A549 (cell line): Measurements from ENCODE around the gene UBE2G2. TPM values are rescaled to one million over a fixed set of nuclear protein-coding genes. Genes with fewer than 3 reads are reported as not detected.

Experiments
- ATAC-seq, 2 experiments: fragments of 200-7000 bp in 1 of 2; fragments of >200 bp in 1 of 2; cut with Nextera tagmentation in 1 of 2; cut with Tn5 transposase in 1 of 2; 3 replicates each; pipeline versions ENCODE4 v1.8.0 to v1.9.1; 2018 to 2020; ENCODE audit warnings: mild to moderate bottlenecking in 1 of 2, moderate library complexity in 1 of 2
- CTCF ChIA-PET: fragments of 300-600 bp; sonication (Branson Sonifier 250); formaldehyde crosslinking; extraction: SDS; loops from one replicate; lab custom pipeline; 2021; ENCODE audit warnings: antibody characterized with exemption, inconsistent platforms; lab: Yijun Ruan, JAX
- POLR2A ChIA-PET: fragments of 350-600 bp; formaldehyde crosslinking; extraction: SDS; loops from one replicate; lab custom pipeline; 2021; ENCODE audit warnings: antibody characterized with exemption, inconsistent platforms; lab: Yijun Ruan, JAX
- DNase-seq, 2 experiments: peaks; one replicate each; pipeline versions ENCODE4 v3.0.0 to v3.0.0-alpha.2; 2011 to 2016; ENCODE audit warnings: low read depth in 1 of 2, low spot score in 1 of 2
- FAIRE-seq: peaks from 2 replicates; lab custom pipeline; 2011; peaks lifted over from hg19 to GRCh38; lab: Jason Lieb, UNC
- H3K27ac ChIP-seq, 2 experiments: fragments of >200 bp; sonication (Bioruptor Twin); formaldehyde crosslinking; 3 replicates each; pipeline ENCODE4 v1.5.1; 2016 to 2017
- H3K4me1 ChIP-seq: fragments of >200 bp; sonication (Bioruptor Twin); formaldehyde crosslinking; 3 replicates; pipeline ENCODE4 v1.6.1; 2016
- H3K4me2 ChIP-seq: fragments of >200 bp; sonication (Bioruptor Twin); formaldehyde crosslinking; 3 replicates; pipeline ENCODE4 v1.6.1; 2016
- H3K4me3 ChIP-seq: fragments of >200 bp; sonication (Bioruptor Twin); formaldehyde crosslinking; 3 replicates; pipeline ENCODE4 v1.5.1; 2016
- H3K9me3 ChIP-seq: fragments of >200 bp; sonication (Bioruptor Twin); formaldehyde crosslinking; 3 replicates; pipeline ENCODE4 v1.6.1; 2016
- BHLHE40 ChIP-seq: IDR thresholded peaks from 2 replicates; pipeline ENCODE4 v1.6.1; 2012; ENCODE audit warnings: low read depth, low read length, inconsistent platforms
- CHD2 ChIP-seq: fragments of 150-350 bp; IDR thresholded peaks from 2 replicates; pipeline ENCODE4 v1.6.1; 2014; ENCODE audit warnings: low read length; ENCODE audit not compliant: partially characterized antibody
- EP300 ChIP-seq, 2 experiments: fragments of >200 bp; sonication (Bioruptor Twin); formaldehyde crosslinking; IDR thresholded peaks; 2 replicates in 1 of 2; 3 replicates in 1 of 2; pipeline ENCODE4 v1.6.1; 2016 to 2017
- FOSL2 ChIP-seq, 2 experiments: fragments of 450-650 bp in 1 of 2; fragments of >200 bp in 1 of 2; sonication (Bioruptor Twin) in 1 of 2; formaldehyde crosslinking; IDR thresholded peaks; 2 replicates each; pipeline versions ENCODE4 v1.5.0 to v1.6.1; 2016 to 2020; ENCODE audit warnings: mild to moderate bottlenecking in 1 of 2, moderate library complexity in 1 of 2
- HDAC2 ChIP-seq: fragments of 200-600 bp; sonication (generic); IDR thresholded peaks from 2 replicates; pipeline ENCODE4 v1.6.1; 2016
- JUN ChIP-seq, 2 experiments: fragments of >200 bp; sonication (Bioruptor Twin); formaldehyde crosslinking; IDR thresholded peaks; 2 replicates in 1 of 2; 3 replicates in 1 of 2; pipeline ENCODE4 v1.6.1; 2016 to 2017
- MAFK ChIP-seq: fragments of 450-650 bp; IDR thresholded peaks from 2 replicates; pipeline ENCODE4 v1.6.1; 2014; ENCODE audit not compliant: partially characterized antibody
- NPAS2 ChIP-seq: fragments of 250-450 bp; sonication (Bioruptor Pico); IDR thresholded peaks from 2 replicates; pipeline ENCODE4 v1.8.0; 2022; ENCODE audit warnings: mild to moderate bottlenecking, moderate library complexity, borderline replicate concordance
- NR3C1 ChIP-seq: fragments of >200 bp; sonication (Bioruptor Twin); formaldehyde crosslinking; IDR thresholded peaks from 3 replicates; pipeline ENCODE4 v1.6.1; 2017
- PHF8 ChIP-seq: fragments of 200-600 bp; sonication (generic); IDR thresholded peaks from 2 replicates; pipeline ENCODE4 v1.6.1; 2016; ENCODE audit warnings: low read depth, mild to moderate bottlenecking, antibody characterized with exemption, moderate library complexity, borderline replicate concordance
- RAD21 ChIP-seq, 2 experiments: fragments of >200 bp in 1 of 2; sonication (Bioruptor Twin) in 1 of 2; formaldehyde crosslinking in 1 of 2; IDR thresholded peaks in 1 of 2; conservative IDR thresholded peaks in 1 of 2; 2 replicates in 1 of 2; 3 replicates in 1 of 2; pipeline ENCODE4 v1.6.1; 2012 to 2018; ENCODE audit warnings: inconsistent platforms in 1 of 2
- RFX5 ChIP-seq: fragments of 450-650 bp; IDR thresholded peaks from 2 replicates; pipeline ENCODE4 v1.7.1; 2014; ENCODE audit warnings: antibody characterized with exemption, mild to moderate bottlenecking, moderate library complexity
- SMC3 ChIP-seq: fragments of >200 bp; sonication (Bioruptor Twin); formaldehyde crosslinking; IDR thresholded peaks from 3 replicates; pipeline ENCODE4 v1.6.1; 2018; ENCODE audit warnings: inconsistent platforms
- ZC3H11A ChIP-seq: fragments of 450-650 bp; IDR thresholded peaks from 2 replicates; pipeline ENCODE4 v1.6.1; 2014; ENCODE audit warnings: antibody characterized with exemption, mild to moderate bottlenecking
- ZNF302 ChIP-seq: fragments of 250-450 bp; sonication (Bioruptor Pico); IDR thresholded peaks from 2 replicates; pipeline ENCODE4 v1.9.0; 2021; ENCODE audit warnings: inconsistent platforms, mild to moderate bottlenecking, moderate library complexity
- WGBS: methylation state at CpG from one replicate; pipeline ENCODE4 v1.1.6; 2017; ENCODE audit errors: missing lambda C conversion rate; 5-methylcytosine and 5-hydroxymethylcytosine counted together
- polyA plus RNA-seq, 4 experiments: library from polyadenylated mRNA; depleted of rRNA in 3 of 4; stranded (reverse); fragments of >200 nt; fragmentation: RNase III in 1 of 4; extraction: RNeasy Plus Mini Kit Qiagen cat#74134 plus additional on column Dnase treatment in 1 of 4; gene quantifications; 2 replicates in 3 of 4; 3 replicates in 1 of 4; pipeline ENCODE4 v1.2.3, GENCODE V29; 2011 to 2017
- TF ChIP-seq, protein P1 (sequence below): fragments of >200 bp; sonication (Bioruptor Twin); formaldehyde crosslinking; IDR thresholded peaks from 3 replicates; pipeline ENCODE4 v1.6.1; 2016
- TF ChIP-seq, protein P2 (sequence below): fragments of >200 bp; sonication (Bioruptor Twin); formaldehyde crosslinking; IDR thresholded peaks from 3 replicates; pipeline ENCODE4 v1.5.1; 2016
- TF ChIP-seq, protein P3 (sequence below): fragments of 250-450 bp; sonication (Bioruptor Pico); IDR thresholded peaks from 2 replicates; pipeline ENCODE4 v1.5.0; 2021; ENCODE audit warnings: mild to moderate bottlenecking, moderate library complexity, borderline replicate concordance

UBE2G2 gene
- polyA plus RNA-seq, 2 of the 4 experiments (the other 2 are of a cell fraction), result 56.9 to 68.2 TPM

DNA sequence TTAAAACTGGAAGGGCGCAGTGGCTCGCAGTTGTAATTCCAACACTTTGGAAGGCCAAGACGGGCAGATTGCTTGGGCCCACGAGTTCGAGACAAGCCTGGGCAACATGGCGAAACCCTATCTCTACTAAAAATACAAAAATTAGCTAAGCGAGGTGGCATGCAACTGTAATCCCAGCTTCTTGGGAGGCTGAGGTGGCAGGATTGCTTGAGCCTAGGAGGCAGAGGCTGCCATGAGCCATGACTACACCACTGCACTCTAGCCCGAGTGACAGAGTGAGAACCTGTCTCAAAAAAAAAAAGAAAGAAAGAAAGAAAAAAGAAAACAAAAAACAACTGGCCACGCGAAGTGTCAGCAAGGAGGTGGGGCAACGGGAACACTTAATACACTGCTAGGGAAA is 6.3 kb downstream of the UBE2G2 start:
- WGBS, result 92% methylated on average over 11 of the region's 11 CpGs
- TF ChIP-seq CHD2, result no peak
- TF ChIP-seq JUN (IDR thresholded peaks at IDR 0.05), result no peak
- no peak for TF ChIP-seq RAD21 (conservative IDR thresholded peaks at IDR 0.05 in 1 of 2, IDR thresholded peaks at IDR 0.05 in 1 of 2)
- no peak for TF ChIP-seq NR3C1
- no peak for TF ChIP-seq RFX5
- no peak for TF ChIP-seq FOSL2 (IDR thresholded peaks at IDR 0.05)
- no peak for TF ChIP-seq FOSL2 (CRISPR knock-in tag; IDR thresholded peaks at IDR 0.05)
- TF ChIP-seq, protein P1, sequence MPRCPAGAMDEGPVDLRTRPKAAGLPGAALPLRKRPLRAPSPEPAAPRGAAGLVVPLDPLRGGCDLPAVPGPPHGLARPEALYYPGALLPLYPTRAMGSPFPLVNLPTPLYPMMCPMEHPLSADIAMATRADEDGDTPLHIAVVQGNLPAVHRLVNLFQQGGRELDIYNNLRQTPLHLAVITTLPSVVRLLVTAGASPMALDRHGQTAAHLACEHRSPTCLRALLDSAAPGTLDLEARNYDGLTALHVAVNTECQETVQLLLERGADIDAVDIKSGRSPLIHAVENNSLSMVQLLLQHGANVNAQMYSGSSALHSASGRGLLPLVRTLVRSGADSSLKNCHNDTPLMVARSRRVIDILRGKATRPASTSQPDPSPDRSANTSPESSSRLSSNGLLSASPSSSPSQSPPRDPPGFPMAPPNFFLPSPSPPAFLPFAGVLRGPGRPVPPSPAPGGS, result no peak
- no peak for TF ChIP-seq MAFK
- no peak for TF ChIP-seq PHF8
- no peak for TF ChIP-seq BHLHE40
- TF ChIP-seq ZC3H11A, result no peak
- no peak for TF ChIP-seq ZNF302
- no peak for TF ChIP-seq NPAS2
- TF ChIP-seq EP300 (IDR thresholded peaks at IDR 0.05), result no peak
- TF ChIP-seq, all 56 proteins: peak for 0
- H3K4me2 ChIP-seq, result no peak overlapping the region
- no peaks in the 10 kb centered on the region for H3K9me3 ChIP-seq
- ChIA-PET CTCF (interaction anchor here (1.7 kb wide), 1 partner anchor 12 kb away, joined by 3 read pairs; no protein-coding TSS in a partner anchor), POLR2A (no interaction called here)
- H3K27ac ChIP-seq, result no peak overlapping the region
- H3K4me3 ChIP-seq, result no peak overlapping the region
- peaks cover 7% of the 10 kb centered on the region; the same call in 1 of the 3 replicates for H3K4me1 ChIP-seq
- no peak for ATAC-seq
- FAIRE-seq, result no peak
- no peak for DNase-seq

DNA sequence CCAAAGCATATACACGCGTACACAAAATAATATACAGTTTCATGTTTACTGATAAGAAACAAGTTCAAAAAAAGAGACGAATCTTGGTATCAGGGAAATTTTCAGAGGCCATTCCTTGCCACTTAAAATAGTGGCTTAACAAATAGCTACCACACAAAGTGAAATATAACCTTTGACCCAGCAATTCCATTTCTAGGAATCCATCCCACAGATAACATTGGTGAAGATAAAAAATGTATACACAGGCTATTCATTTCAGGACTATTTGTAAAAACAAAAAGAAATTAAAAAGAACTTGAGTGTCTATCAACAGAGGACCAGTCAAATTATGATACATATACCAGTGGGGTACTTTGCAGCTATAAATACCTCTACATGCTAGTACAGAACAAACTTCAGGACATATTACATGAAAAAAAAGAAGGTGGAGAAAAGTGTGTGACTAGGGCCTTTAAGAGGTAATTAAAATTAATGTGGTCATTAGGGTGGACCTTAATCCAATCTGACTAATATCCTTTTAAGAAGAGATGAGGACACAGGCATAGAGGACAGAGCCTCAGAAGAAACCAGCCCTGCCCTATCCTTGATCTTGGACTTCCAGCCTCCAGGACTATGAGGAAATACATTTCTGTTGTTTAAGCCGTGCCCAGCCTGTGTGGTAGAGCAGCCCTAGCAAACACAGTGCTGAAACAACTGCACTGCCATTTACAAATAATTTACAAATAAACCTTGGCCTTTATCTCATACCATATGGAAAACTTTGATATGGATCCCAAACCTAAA is 7.8 kb downstream of the UBE2G2 start:
- FAIRE-seq (no peak), ATAC-seq (no peak), DNase-seq (no peak)
- ChIA-PET POLR2A (interaction anchor here (1.3 kb wide), 1 partner anchor 8 kb away, joined by 5 read pairs; the partner anchor contains the start of gene UBE2G2), CTCF (interaction anchor here (0.6 to 2.1 kb wide), 36 partner anchors 9 to 492 kb away, joined by 3 to 14 read pairs (median 4); partner anchors contain the start of genes KRTAP10-5 and TRPM2)
- 26% methylated on average over 4 of the region's 4 CpGs for WGBS
- Histone ChIP-seq H3K9me3 (no peaks in the 10 kb centered on the region), H3K27ac (no peak overlapping the region), H3K4me2 (no peak overlapping the region), H3K4me3 (no peak overlapping the region), H3K4me1 (no peaks in the 10 kb centered on the region)
- TF ChIP-seq, protein P2, sequence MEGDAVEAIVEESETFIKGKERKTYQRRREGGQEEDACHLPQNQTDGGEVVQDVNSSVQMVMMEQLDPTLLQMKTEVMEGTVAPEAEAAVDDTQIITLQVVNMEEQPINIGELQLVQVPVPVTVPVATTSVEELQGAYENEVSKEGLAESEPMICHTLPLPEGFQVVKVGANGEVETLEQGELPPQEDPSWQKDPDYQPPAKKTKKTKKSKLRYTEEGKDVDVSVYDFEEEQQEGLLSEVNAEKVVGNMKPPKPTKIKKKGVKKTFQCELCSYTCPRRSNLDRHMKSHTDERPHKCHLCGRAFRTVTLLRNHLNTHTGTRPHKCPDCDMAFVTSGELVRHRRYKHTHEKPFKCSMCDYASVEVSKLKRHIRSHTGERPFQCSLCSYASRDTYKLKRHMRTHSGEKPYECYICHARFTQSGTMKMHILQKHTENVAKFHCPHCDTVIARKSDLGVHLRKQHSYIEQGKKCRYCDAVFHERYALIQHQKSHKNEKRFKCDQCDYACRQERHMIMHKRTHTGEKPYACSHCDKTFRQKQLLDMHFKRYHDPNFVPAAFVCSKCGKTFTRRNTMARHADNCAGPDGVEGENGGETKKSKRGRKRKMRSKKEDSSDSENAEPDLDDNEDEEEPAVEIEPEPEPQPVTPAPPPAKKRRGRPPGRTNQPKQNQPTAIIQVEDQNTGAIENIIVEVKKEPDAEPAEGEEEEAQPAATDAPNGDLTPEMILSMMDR, result peak; percentile 6; the same call in 2 of the 3 replicates
- no peak for TF ChIP-seq HDAC2

DNA sequence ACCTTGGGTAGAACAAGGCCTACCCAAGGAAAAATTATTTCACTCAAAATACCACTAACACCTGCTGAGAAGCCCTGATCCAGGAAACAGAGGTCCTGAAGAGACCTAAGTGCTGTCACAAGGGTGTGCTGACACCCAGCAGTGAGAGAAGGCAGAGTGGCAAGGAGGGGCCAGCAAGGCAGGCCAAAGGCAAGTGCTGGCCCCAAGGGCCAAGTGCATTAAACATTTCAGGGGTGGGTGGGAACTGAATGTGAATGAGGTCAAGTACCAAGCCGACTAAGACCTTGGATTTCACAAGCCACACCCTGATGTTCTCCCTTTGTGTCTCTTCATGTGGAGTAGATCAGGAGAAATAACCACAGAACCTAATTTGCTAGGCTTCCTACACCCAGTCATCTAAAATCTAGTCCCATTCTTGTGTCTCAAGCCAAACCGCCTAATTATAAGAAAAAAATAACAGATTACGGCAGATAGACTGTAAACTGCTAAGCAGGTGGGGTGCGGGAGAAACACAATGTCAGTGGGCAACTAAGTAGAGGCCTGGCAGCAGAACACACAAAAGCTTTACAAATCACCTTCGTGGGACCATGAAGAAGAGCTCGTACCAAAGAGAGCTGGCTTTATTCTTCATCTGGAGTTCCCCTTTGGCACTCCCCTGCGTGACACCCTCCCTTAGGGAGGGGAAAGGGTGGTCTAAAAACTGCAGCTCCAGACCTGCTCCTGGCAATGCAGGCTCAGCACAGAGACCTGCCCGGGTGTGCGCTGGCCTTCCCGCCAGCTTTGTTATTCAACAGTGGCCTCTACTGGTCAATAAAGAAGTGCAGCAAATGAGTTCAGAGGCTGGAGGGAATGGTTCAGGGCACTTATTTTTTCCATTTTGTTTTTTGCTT is 8.7 kb downstream of the UBE2G2 start:
- ATAC-seq (peak; percentile 95 to 96), FAIRE-seq (no peak), DNase-seq (peak; percentile 43 to 72)
- no peak overlapping the region for H3K27ac ChIP-seq
- no peak overlapping the region for H3K4me3 ChIP-seq
- 42% methylated on average over 10 of the region's 10 CpGs for WGBS
- POLR2A ChIA-PET, result interaction anchor here (1.3 kb wide), 1 partner anchor 9 kb away, joined by 5 read pairs; the partner anchor contains the start of gene UBE2G2
- no peaks in the 10 kb centered on the region for H3K4me1 ChIP-seq
- H3K9me3 ChIP-seq, result no peaks in the 10 kb centered on the region
- no peak overlapping the region for H3K4me2 ChIP-seq
- TF ChIP-seq RFX5 (no peak), SMC3 (peak; percentile 29; the same call in 1 of the 3 replicates), RAD21 (conservative IDR thresholded peaks at IDR 0.05 in 1 of 2, IDR thresholded peaks at IDR 0.05 in 1 of 2) (peak; percentile 64 to 72)
- TF ChIP-seq, protein P3, sequence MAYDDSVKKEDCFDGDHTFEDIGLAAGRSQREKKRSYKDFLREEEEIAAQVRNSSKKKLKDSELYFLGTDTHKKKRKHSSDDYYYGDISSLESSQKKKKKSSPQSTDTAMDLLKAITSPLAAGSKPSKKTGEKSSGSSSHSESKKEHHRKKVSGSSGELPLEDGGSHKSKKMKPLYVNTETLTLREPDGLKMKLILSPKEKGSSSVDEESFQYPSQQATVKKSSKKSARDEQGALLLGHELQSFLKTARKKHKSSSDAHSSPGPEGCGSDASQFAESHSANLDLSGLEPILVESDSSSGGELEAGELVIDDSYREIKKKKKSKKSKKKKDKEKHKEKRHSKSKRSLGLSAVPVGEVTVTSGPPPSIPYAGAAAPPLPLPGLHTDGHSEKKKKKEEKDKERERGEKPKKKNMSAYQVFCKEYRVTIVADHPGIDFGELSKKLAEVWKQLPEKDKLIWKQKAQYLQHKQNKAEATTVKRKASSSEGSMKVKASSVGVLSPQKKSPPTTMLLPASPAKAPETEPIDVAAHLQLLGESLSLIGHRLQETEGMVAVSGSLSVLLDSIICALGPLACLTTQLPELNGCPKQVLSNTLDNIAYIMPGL, result no peak
- TF ChIP-seq, protein P2, result peak; percentile 60
- TF ChIP-seq, all 56 proteins: peak for 3
- CTCF ChIA-PET, result interaction anchor here (0.5 to 2.1 kb wide), 38 partner anchors 9 to 491 kb away, joined by 3 to 14 read pairs (median 4); partner anchors contain the start of genes KRTAP10-5 and TRPM2
